UCSD-AML1 (cell line): ENCODE results near the gene ZFAND2B.
A peak's percentile ranks its signal among the peaks of the same experiment; 100 is the strongest.

Experiments
- DNase-seq: peaks from one replicate; lab custom pipeline; 2025; ENCODE audit not compliant: unreplicated experiment; lab: John Stamatoyannopoulos, UW

Gene ZFAND2B

DNA sequence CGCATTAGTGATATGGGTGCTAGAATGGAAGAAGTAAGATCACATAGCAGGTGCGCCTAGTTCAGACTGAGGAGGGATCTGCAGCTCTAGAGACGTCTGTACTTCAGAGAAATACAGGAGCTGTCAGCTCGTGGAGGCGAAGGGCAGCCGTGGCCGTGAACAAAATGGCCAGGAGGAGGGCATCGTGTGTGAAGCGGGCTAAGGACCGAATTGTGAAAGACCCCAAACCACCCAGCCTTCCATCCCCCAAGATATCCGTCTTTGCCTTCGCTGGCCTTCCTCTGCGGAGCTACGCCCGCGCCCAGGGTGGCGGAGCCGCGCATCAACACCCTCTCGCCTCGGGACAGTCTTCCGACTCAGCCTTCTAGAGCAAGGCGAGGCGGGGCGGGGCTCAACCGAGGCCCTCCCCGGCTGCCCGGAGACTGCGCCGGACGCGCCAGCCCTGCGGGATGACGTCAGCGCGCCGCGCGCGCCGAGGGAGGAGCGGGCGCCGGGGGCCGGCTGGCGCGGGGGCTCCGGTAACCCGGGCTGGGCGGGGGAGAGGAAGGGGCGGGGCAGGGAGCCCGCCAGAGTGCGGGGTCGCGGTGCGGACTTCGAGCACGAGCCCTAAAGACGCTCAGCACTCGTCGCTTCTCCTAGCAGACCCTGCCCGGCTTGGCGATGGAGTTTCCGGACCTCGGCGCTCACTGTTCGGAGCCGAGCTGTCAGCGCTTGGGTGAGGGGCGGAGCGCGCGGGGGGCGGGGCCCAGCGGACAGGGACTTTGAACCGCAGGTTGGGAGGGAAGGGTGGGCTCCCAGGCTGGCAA is at the start of gene ZFAND2B:
TSS of gene ZFAND2B (plus strand) at position 455 of the 806 bp plus-strand sequence. CDS start at position 661, 206 bp downstream.
- peak; percentile 96 for DNase-seq

DNA sequence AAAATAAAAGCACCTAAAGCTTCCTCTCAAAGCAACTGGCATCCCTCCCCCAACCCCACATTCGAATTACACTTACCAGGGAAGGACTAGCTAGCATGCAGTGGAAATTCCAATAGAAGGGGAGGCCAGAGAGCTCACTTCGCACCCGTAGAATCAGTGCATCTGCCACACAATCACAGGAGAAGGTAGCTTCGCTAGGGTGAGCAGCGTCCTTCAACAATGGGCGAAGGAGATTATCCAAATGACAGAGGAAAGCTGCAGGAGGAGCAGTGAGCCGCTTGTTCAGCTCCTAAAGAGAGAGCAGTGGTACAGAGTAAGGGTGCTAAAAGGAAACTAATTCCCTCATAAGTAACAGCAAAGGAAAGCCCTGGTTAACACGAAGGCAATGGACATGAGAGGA is 49.2 kb upstream of the ZFAND2B start:
- no peak for DNase-seq

DNA sequence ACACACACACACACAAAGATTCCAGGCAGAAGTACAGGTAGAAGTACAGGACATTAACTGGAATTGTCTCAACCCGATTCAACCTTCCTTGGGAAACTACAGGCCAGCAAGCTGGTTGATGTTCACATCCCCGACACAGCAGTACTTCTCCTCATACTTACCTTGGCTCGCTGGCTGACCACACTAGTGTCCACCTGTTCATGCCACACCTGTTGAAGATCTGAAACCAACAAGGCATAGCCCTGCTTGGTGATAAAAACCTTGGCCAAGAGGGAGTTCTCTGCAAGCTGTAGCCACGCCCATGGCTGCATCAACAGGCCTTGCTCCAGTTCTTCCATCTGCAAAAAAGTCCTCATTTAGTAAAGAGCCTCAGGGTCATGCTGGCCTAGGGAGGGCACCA is 48.6 kb upstream of the ZFAND2B start:
- no peak for DNase-seq

- DNase-seq: no peak
Observed at GRCh38 chr2:219158586-219158985, 48.0 kb upstream of the ZFAND2B start.

DNA sequence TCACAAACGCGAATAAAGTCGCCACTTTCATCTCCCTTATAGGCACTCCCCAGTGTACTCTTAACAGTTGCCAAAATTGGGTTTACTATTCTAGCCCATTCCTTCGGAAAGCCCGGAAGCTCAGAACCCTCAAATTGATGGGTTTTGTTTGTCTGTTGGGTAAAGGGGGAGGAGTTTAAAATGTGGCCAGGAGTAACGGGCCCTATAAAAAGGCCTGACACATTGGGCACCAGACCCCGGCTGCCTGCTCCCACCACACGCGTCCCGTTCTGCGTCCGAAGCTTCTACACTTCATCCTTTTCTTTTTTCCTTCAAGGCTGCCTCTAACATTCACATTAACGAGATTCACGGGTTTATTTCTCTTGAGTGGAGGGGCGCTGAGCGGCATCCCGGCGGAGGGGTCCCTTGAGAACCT is 46.8 kb upstream of the ZFAND2B start:
- DNase-seq: no peak

GRCh38 chr2:219160186-219161017 is 46.2 kb upstream of the ZFAND2B start, which contains the start of gene NHEJ1:
Gene NHEJ1, minus strand, starts transcription at chr2:219160815. Its CDS starts 2,453 bp downstream, at chr2:219158362.
- peak; percentile 95 for DNase-seq

- no peak for DNase-seq
Observed at GRCh38 chr2:219161097-219161496, 45.5 kb upstream of the ZFAND2B start.

GRCh38 chr2:219163156-219163555 is 43.4 kb upstream of the ZFAND2B start:
- DNase-seq: no peak

DNA sequence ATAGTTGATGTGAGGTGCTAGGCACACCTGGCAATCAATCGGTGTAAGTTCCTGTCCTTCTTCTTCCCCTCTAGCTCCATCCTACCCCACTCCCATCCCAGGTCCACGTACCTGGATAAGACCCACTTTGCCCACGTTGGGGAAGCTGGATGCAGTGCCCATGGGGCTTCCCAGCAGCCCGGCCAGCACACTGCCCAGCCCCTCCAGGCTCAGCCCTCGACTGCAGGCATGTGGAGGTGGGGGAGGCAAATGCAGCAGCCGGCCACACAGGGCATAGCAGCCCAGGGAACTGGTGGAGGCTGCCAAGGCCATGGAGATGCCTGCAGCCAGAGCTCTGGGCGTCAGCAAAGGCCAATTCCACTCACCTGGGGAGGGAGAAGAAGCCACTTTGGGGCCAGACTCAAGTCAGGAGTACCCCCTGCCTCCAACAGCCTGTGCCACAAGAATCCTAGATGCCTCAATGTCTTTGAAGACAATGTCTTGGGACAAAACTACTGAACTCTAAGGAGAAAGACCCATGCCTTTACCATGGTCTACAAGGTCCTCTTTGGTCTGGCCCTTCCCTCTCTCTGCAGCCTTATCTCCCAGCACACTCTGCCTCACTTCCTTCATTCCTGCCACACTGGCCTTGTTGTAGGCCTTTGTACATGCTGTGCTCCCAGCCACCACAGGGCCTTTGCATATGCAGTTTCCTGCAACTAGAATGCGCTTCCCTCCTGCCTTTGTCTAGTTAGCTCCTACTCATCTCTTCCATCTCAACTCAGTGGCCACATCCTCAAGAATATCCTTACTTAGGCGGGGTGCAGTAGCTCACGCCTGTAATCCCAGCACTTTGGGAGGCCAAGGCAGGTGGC is 41.3 kb upstream of the ZFAND2B start:
- no peak for DNase-seq

DNA sequence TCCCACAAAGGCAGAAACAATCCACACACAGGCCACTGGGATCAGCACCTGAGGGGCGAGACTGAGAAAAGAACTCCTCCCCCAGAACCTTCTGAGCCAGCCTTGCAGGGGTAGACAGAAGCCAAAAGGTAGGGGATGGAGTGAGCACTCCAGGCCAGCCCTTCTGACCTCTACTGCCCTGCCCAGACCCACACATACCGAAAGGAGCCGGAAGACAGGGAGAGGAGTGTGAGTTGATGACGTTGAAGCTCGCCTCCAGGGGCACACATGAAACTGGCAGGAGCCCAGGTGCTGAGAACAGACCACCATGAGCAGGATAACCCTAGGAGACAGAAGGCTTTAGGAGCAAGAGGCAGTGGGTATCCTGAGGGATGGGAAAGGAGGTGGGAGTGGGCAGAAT is 38.6 kb upstream of the ZFAND2B start:
- DNase-seq: no peak

DNA sequence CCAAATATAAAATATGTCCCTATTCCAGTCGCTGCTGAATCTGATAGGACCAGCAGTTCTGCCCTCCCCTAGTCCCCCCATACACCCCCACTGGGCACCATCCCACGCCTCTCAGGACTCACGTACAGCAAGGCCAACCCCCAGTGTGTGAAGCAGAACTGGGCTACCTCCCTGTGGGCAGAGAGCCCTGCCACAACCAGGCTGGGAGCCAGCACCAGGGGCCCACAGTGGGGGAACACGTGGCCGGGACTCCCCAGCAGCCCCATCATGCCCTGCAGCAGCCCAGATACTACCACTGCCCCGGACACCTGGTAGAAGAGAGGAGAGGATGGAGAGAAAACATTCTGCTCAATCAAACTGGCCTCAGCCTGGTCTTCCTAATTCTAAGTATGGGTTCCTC is 38.1 kb upstream of the ZFAND2B start:
- no peak for DNase-seq

- no peak for DNase-seq
Observed at GRCh38 chr2:219168932-219169331, 37.6 kb upstream of the ZFAND2B start.

GRCh38 chr2:219169930-219170654 is 36.5 kb upstream of the ZFAND2B start, which contains the start of gene SLC23A3:
Gene SLC23A3, minus strand, starts transcription at chr2:219170029. Its CDS starts 45 bp downstream, at chr2:219169984.
- DNase-seq: no peak

DNA sequence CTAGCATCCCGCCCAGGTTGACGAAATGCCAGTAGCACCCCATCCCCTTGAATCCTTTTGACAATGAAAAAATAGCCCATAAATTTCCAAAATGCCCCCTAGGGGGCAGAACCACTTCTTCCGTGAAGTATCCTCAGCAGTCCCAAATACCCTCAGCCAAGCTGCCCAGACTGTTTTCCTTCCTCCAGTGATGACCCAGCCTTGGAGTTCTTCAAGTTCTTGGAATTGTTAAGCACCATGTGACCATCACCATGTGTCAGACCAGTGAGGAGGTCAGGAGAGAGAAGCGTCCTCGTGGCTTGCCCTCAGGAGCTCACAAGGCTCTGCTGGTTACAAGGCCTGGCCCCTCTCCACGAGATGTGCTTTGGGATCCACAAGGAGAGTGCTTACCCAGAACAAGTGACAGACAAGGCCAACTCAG is 35.3 kb upstream of the ZFAND2B start:
- peak; percentile 27 for DNase-seq

DNA sequence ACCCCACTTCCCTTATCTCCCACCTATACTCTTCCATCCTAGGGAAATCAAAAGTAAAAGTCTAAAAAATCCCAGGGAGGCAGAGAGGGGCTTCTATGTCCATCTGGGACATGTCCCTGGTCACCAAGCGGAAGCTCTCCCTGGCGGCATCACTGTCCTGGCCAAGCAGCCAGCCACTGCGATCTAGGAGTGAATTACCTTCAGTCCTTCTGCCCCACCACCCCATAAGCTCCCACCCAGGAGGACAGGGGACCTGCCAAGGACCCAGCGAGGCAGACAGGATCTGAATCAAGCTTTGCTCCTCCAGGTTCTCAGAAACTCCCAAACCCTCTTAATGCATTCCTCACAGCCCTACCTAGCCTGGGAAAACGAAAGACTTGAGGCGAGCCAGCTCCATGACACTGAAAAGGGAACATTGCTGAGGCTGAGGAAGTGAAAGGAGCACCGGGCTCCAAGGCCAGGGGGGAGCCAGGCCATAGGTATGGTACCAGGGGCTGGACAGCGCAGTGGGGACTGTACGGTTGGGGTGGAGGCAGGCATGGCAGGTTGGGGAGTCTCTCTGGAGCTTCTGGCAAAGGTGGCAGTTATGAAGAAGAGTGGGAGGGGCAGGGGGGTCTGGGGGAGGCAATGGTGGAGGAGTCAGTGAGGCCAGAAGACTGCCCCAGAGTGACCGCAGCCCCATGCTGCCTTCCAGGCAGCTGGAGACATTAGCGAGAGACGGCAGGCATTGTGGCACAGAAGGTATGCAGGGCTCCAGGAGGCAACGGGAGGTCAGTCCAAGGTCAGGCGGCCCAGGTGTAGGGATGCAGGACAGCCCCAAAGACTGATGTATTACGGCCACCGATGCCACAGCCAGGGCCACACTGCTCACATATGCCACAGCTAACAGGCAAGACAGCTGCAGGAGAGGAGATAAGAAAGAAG is 34.1 kb upstream of the ZFAND2B start:
- no peak for DNase-seq

DNA sequence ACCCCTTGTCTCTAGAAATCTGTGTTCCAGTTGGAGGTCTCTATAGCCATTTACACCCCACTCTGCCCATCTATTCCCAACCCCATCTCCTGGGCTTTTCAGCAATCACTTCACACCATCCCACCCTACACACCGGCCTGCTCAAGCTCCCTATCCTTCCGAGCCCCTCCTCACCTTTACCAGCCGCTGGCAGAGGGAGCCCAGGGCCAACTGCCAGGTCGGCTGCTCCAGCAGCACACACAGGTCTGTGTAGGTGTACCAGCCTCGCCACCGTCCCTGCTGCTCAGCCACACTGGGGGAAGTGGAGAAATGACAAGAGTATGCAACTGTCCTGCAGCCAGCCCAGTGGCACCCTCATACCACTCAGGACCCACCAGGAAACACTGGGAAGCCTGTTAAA is 33.4 kb upstream of the ZFAND2B start:
- DNase-seq: no peak

DNA sequence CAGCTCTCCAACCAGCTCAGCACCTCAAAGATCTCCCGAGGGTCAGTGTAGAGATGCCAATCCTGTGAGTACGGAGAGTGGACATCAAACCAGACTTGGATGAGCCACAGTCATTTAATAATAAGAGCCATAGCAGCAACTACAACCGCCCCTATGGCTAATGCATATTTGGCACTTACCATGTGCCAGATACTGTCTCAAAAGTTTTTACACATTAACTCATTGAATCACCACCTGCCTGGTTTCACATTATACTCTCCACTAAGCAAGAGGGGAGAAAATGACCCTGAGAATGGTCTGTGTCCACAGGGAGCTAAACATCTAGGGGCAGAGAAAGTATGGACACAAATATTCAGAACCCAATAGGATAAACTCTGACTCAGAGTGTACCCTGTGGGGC is 32.4 kb upstream of the ZFAND2B start:
- no peak for DNase-seq

- DNase-seq: no peak
Observed at GRCh38 chr2:219174801-219175200, 31.8 kb upstream of the ZFAND2B start.

- DNase-seq: no peak
Observed at GRCh38 chr2:219175486-219175885, 31.1 kb upstream of the ZFAND2B start.
